NAMALWA (cell line): ENCODE measurements around the gene FAM47E.
"Not testable (repeated sequence)": the region's sequence is repeated elsewhere in the genome, so short reads cannot be mapped to it uniquely, and the experiment has no call there.

Source experiments
- DNase-seq: peaks from one replicate; pipeline ENCODE4 v3.0.0-alpha.2; 2015; ENCODE audit warnings: low spot score

Gene FAM47E

DNA sequence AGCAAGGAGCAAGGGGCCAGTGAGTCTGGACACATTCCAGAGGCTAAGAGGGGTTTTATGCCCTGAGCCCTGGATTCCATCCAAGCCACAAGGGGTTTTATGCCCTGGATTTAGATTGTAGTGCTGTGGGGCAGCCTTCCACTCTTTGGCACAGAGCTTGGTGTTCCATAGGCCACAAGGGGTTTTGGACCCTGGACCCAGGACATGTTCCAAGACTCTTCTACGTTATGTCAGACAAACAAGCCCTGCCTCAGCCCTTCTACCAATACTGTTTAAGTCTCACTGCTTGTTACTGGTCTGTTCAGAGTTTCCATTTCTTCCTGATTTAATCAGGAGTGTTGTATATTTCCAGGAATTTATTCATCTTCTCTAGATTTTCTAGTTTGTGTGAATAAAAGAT is 25.1 kb upstream of the FAM47E start:
- no peak for DNase-seq

DNA sequence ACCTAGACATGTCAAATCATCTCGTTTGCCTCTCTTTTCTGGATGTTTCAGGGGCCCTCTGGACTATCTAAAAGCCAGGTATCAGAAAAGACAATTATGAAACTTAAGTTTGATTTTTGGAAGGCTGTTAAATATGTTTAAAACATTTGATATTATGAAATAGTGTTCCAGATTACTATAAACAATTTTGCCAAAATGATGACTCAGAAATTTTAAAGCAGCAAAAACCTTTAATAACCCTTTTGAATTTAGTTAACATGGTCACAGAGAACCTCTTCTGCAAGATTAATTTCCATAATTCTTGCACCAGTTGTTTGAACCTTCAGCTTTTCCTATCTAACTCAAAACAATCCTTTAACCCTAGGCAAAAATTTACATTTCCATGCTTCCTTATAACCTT is 18.8 kb upstream of the FAM47E start:
- DNase-seq: no peak

DNA sequence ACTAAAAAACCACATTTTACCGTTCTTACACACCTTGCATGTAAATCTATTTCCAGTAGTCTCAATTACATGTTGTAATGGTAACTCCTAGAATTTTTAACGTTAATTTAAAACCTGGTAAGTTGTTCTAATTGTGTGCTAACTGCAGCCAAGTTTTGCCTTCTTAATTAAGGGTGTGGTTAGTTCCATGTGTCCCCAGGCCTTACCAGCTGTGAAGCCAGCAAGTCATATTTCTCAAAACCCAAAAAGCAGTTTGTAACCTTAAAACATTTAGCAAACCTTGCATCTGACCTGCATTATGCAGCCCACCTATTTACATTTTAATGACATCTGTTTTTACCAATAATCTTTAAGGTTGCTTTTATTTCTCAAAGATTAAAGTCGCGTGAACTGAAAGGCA is 18.4 kb upstream of the FAM47E start:
- no peak for DNase-seq

GRCh38 chr4:76233529-76233928 is 18.0 kb upstream of the FAM47E start:
- no peak for DNase-seq

GRCh38 chr4:76233967-76234678 is 17.4 kb upstream of the FAM47E start:
- no peak for DNase-seq

- DNase-seq: no peak
These were observed 16.9 kb upstream of the FAM47E start for GRCh38 chr4:76234679-76235044.

GRCh38 chr4:76235407-76235806 is 16.1 kb upstream of the FAM47E start:
- no peak for DNase-seq

GRCh38 chr4:76235915-76236314 is 15.6 kb upstream of the FAM47E start:
- no peak for DNase-seq

DNA sequence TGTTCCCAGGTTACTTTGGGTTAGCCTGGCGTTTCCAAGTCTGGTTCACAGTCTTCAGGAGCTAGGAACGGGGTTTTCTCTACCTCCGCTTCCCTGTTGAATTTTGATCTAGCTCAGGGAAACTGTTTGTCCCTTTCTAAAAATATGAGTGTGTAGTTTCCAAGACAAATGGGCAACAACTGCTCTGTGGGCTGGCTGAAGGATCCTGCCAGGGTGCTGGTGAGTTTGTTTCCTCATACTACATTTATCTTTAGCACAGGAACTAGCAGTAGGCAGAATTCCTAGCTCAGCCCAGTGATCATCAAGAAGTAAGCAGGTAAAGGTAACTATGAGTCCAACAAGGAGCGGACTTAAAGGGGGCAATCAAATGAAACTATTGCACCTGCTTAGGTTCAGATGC is 13.3 kb upstream of the FAM47E start:
- DNase-seq: no peak

- DNase-seq: no peak
These were observed 12.8 kb upstream of the FAM47E start for GRCh38 chr4:76238701-76239100.

GRCh38 chr4:76240236-76240635 is 11.3 kb upstream of the FAM47E start:
- no peak for DNase-seq

GRCh38 chr4:76243877-76244276 is 7.6 kb upstream of the FAM47E start:
- DNase-seq: not testable (repeated sequence)

DNA sequence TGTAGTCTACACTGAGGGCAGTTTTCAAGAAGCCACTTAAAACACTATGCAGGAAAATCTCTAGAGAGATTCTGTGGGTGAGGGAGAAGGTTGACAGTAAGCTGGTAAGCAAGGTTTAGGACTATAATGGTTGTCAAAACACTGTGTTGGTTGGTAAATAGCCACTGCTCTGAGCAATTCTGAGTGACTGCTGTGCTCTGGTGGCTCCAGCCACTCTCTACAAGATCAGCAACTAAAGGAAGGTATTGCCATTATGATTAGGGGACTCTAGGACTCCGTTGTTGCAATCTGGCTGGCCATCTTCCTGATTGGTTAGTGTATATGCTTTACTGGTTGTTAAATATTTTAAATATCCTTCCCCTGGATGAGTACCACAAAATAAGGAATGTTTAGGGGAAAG is 5.5 kb upstream of the FAM47E start:
- DNase-seq: no peak

GRCh38 chr4:76246852-76247251 is 4.7 kb upstream of the FAM47E start:
- DNase-seq: no peak

DNA sequence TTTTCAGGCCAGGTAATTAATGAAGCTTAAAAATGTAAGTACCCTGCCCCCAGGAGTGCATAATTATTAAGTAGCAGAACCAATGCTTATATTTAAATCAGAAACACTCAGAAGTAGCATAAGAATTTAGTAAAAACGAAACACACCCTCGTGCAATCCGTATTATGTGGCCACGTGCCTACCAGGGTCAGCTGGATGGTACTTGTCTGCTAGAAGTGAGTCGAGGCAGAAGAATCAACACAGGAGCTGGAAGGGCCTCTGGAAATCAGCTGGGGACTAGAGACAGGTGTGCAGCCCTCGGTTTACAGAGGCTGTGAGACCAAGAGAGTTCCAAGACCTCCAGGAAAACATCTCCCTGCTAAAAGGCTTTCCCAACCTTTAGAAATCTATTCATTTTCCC is 559 bp upstream of the FAM47E start:
- no peak for DNase-seq

DNA sequence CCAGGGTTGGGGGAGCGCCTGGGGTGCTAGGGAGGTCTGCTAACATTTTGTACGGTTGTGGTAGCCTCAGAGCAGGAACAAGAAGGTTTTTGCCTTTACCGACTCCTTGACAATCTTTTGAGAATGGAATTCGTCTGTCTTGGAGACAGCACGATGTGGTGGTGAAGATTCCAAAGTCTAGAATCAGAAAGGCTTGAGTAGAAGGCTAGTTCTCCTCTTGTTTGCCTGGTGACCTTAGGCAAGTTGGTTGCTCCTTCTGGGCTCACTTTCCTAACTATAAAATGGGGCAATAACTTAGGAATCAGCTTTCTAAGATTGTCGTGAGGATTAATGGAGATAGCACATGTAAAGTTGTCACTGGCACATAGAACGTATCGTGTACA is 741 bp downstream of the FAM47E start:
- no peak for DNase-seq

- DNase-seq: no peak
These were observed 2.0 kb downstream of the FAM47E start for GRCh38 chr4:76253511-76253910.

DNA sequence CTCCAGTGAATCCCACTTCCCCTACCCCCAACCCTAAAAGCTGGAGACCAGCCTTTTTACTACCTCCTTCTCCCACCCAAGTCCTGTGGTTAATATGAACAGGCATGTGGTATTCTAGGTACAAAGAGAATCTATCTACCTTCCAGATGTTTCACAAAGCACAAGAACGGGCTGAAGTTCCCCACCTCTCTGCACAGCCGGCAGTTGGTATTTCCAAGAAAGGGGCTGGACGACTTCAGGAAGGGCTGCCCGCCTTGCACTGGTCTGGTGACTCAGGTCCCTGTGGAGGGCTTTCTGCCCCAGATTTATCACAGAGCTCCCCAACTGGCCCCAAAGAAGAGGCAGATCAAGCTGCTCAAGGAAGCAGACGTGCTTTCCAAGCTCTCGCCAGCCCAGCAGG is 4.5 kb downstream of the FAM47E start:
- DNase-seq: no peak

- DNase-seq: no peak
These were observed 5.4 kb downstream of the FAM47E start for GRCh38 chr4:76256968-76257367.

- DNase-seq: no peak
These were observed 6.3 kb downstream of the FAM47E start for GRCh38 chr4:76257824-76258223.

DNA sequence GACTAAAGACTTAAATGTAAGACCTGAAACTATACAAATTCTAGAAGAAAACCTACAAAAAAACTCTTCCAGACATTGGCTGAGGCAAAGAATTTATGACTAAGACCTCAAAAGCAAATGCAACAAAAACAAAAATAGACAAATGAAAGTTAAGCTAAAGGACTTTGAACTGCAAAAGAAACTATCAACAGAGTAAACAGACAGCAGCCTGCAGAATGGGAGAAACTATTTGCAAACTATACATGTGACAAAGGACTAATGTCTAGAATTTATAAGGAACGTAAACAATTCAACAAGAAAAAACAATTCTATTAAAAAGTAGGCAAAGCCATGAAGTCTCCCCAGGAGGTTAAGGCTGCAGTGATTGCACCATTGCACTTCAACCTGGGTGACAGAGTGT is 9.1 kb downstream of the FAM47E start:
- no peak for DNase-seq

DNA sequence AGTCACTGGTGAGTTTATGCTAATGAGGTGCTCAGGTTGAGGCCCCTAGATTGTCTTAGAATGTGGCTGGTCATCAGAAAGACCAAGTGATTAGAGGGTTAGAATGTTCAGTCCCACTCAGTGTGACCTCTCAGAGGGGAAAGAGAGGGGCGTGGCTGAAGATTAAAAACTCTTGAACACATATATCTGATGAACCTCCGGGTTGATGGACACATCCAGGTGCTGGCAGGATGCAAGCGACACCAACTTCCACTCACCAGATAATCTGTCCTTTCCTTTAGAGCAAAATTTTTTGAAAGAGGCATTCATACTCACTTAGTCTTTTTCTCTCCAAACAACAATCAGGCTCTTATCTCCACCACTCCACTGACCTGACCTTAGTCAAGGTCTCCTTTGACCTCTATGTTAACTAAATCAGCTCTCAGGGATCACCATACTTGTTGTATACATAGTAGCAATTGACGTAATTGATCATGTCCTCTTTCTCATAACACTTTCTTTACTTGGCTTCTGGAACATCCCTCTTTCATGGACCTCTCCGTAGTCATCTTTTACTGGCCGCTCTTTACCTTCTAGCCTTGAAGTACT is 14.2 kb downstream of the FAM47E start:
- no peak for DNase-seq

DNA sequence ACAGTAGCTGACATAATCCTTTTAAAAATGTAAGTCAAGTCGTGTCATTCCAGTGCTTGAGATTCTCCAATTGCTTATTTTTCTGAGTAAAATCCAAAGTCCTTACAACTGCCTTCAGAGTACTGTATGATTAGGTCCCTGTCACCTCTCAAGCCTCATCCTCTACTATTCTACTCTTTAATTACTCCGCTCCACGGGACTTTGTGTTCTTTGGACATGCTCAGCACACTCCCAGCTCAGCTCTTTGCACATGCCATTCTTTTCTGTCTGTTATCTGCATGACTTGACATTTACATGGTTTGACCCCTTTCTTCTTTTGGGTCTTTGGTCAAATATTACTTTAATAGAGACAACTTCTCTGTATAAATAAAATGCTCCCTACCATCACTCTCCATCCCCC is 15.1 kb downstream of the FAM47E start:
- no peak for DNase-seq

DNA sequence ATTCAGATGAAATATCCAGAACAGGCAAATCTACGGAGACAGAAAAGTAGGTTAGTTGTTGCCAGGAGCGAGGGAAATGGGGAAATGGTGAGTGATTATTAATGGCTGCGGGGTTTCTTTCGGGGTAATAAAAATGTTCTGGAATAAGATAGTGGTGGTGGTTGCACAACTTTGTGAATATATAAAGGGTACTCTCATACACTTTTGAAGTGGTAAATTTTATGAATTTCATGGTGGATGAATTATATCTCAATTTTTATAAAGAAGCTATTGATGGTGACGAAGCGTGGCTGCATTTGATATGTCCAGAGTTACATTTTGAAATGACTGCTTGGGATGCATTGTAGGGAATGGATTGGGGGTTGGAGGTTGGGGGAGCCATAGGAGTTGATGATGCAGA is 16.3 kb downstream of the FAM47E start:
- DNase-seq: no peak
